Fibroblast of peridontal ligament (primary cell): Measurements from ENCODE around the gene MYO9A.
A peak's percentile ranks its signal among the peaks of the same experiment; 100 is the strongest.

Experiments
- DNase-seq: peaks from one replicate; pipeline ENCODE4 v3.0.0-alpha.2; 2010; ENCODE audit errors: extremely low read depth

MYO9A gene

GRCh38 chr15:71957026-71957425, 160.9 kb downstream of the MYO9A start:
- peak; percentile 29 for DNase-seq

GRCh38 chr15:71951134-71951533, 166.8 kb downstream of the MYO9A start:
- DNase-seq = peak; percentile 60

GRCh38 chr15:71945012-71945411, 172.9 kb downstream of the MYO9A start:
- DNase-seq = peak; percentile 11

GRCh38 chr15:71943806-71944205, 174.1 kb downstream of the MYO9A start:
- DNase-seq = no peak

GRCh38 chr15:71939981-71940588, 177.9 kb downstream of the MYO9A start:
- no peak for DNase-seq

- no peak for DNase-seq
These were observed 180.2 kb downstream of the MYO9A start for GRCh38 chr15:71937650-71938311.

- no peak for DNase-seq
These were observed 183.5 kb downstream of the MYO9A start for GRCh38 chr15:71934446-71934845.

- DNase-seq = no peak
These were observed 185.3 kb downstream of the MYO9A start for GRCh38 chr15:71932689-71933088.

GRCh38 chr15:71931261-71931660, 186.7 kb downstream of the MYO9A start:
- no peak for DNase-seq

GRCh38 chr15:71925145-71925544, 192.8 kb downstream of the MYO9A start:
- DNase-seq = no peak

GRCh38 chr15:71921191-71921590, 196.8 kb downstream of the MYO9A start:
- no peak for DNase-seq

GRCh38 chr15:71920573-71920972, 197.4 kb downstream of the MYO9A start:
- DNase-seq = no peak

- DNase-seq = no peak
These were observed 201.1 kb downstream of the MYO9A start for GRCh38 chr15:71916834-71917233.

GRCh38 chr15:71914092-71914491, 203.9 kb downstream of the MYO9A start:
- no peak for DNase-seq

GRCh38 chr15:71899674-71900073, 218.3 kb downstream of the MYO9A start:
- no peak for DNase-seq

- DNase-seq = peak; percentile 37
These were observed 224.3 kb downstream of the MYO9A start for GRCh38 chr15:71893691-71894090.

- no peak for DNase-seq
These were observed 225.6 kb downstream of the MYO9A start for GRCh38 chr15:71892335-71892734.

GRCh38 chr15:71891026-71891425, 226.9 kb downstream of the MYO9A start:
- no peak for DNase-seq

- no peak for DNase-seq
These were observed 228.0 kb downstream of the MYO9A start for GRCh38 chr15:71889947-71890346.

- DNase-seq = no peak
These were observed 228.6 kb downstream of the MYO9A start for GRCh38 chr15:71889385-71889784.

- no peak for DNase-seq
These were observed 229.2 kb downstream of the MYO9A start for GRCh38 chr15:71888797-71889196.

- DNase-seq = no peak
These were observed 232.6 kb downstream of the MYO9A start for GRCh38 chr15:71885390-71885789.

- no peak for DNase-seq
These were observed 234.5 kb downstream of the MYO9A start for GRCh38 chr15:71883447-71883846.

- no peak for DNase-seq
These were observed 237.7 kb downstream of the MYO9A start for GRCh38 chr15:71880276-71880675.
